ENCODE data around the gene KDM4C. TPM values are rescaled to one million over a fixed set of nuclear protein-coding genes. Genes with fewer than 3 reads are reported as not detected.

Gene KDM4C
- total RNA-seq, 6 donors from 2014 or later: 31.6 to 96.4 (median 41.2) TPM

GRCh38 chr9:7185612-7186011 is 427.8 kb downstream of the KDM4C start:
- Histone ChIP-seq H3K27me3 (no peaks in the 10 kb centered on the region), H3K9me3 (peaks cover 0 to 15% (median 8%) of the 10 kb centered on the region in 4 donors), H3K36me3 (no peaks in the 10 kb centered on the region), H3K4me1 (no peaks in the 10 kb centered on the region), H3K27ac (no peak overlapping the region), H3K4me3 (no peak overlapping the region)
- TF ChIP-seq EP300 (IDR thresholded peaks at IDR 0.05): no peak
- no peak for TF ChIP-seq POLR2AphosphoS5 (IDR thresholded peaks at IDR 0.05)
- ATAC-seq (ENCODE audit: low FRiP score in 2 of 2): no peak
- no peak for DNase-seq

GRCh38 chr9:7186175-7186574 is 428.4 kb downstream of the KDM4C start:
- H3K36me3 ChIP-seq: no peaks in the 10 kb centered on the region
- no peaks in the 10 kb centered on the region for H3K27me3 ChIP-seq
- no peaks in the 10 kb centered on the region for H3K4me1 ChIP-seq
- H3K27ac ChIP-seq: no peak overlapping the region
- no peak for TF ChIP-seq EP300 (IDR thresholded peaks at IDR 0.05)
- TF ChIP-seq CTCF (IDR thresholded peaks at IDR 0.05): peak in 2 of 6 experiments; percentile 21 to 25
- no peak overlapping the region for H3K4me3 ChIP-seq
- H3K9me3 ChIP-seq: peaks cover 0 to 17% (median 8%) of the 10 kb centered on the region in 4 donors
- DNase-seq: no peak
- WGBS, 2 donors: 36 to 70% methylated on average over 1 of the region's 1 CpG
- no peak for ATAC-seq (ENCODE audit: low FRiP score in 2 of 2)

- ATAC-seq (ENCODE audit: low FRiP score in 2 of 2): no peak
These were observed 434.5 kb downstream of the KDM4C start for GRCh38 chr9:7192266-7192665.

GRCh38 chr9:7195526-7195925 is 437.8 kb downstream of the KDM4C start:
- TF ChIP-seq POLR2A (IDR thresholded peaks at IDR 0.05): no peak
- TF ChIP-seq EP300 (IDR thresholded peaks at IDR 0.05): no peak
- TF ChIP-seq POLR2AphosphoS5 (IDR thresholded peaks at IDR 0.05): no peak
- TF ChIP-seq CTCF (IDR thresholded peaks at IDR 0.05): no peak
- H3K9me3 ChIP-seq: peaks cover 0 to 3% (median 0%) of the 10 kb centered on the region in 4 donors
- WGBS, 2 donors: 56 to 75% methylated on average over 2 of the region's 2 CpGs
- DNase-seq (no peak), ATAC-seq (ENCODE audit: low FRiP score in 2 of 2) (no peak)
- H3K4me3 ChIP-seq: no peak overlapping the region
- H3K36me3 ChIP-seq: no peaks in the 10 kb centered on the region
- H3K27me3 ChIP-seq: no peaks in the 10 kb centered on the region
- no peaks in the 10 kb centered on the region for H3K4me1 ChIP-seq
- no peak overlapping the region for H3K27ac ChIP-seq

More at GRCh38 chr9:7192266-7192665, 434.5 kb downstream of the KDM4C start:
- TF ChIP-seq POLR2AphosphoS5 (IDR thresholded peaks at IDR 0.05): no peak
- H3K9me3 ChIP-seq: peaks cover 0 to 12% (median 4%) of the 10 kb centered on the region in 4 donors
- WGBS, 2 donors: 78 to 83% methylated on average over 4 of the region's 4 CpGs
- no peak for DNase-seq
- H3K27me3 ChIP-seq: no peaks in the 10 kb centered on the region
- no peak overlapping the region for H3K4me3 ChIP-seq
- H3K36me3 ChIP-seq: no peaks in the 10 kb centered on the region
- no peak overlapping the region for H3K27ac ChIP-seq
- H3K4me1 ChIP-seq: no peaks in the 10 kb centered on the region

GRCh38 chr9:7196467-7196866 is 438.7 kb downstream of the KDM4C start:
- no peak overlapping the region for H3K4me3 ChIP-seq
- no peaks in the 10 kb centered on the region for H3K4me1 ChIP-seq
- TF ChIP-seq POLR2A (IDR thresholded peaks at IDR 0.05) (no peak), EP300 (IDR thresholded peaks at IDR 0.05) (no peak), POLR2AphosphoS5 (IDR thresholded peaks at IDR 0.05) (no peak), CTCF (IDR thresholded peaks at IDR 0.05) (no peak)
- 78 to 84% methylated on average over 2 of the region's 2 CpGs for WGBS, 2 donors
- ATAC-seq (ENCODE audit: low FRiP score in 2 of 2): no peak
- no peaks in the 10 kb centered on the region for H3K27me3 ChIP-seq
- no peaks in the 10 kb centered on the region for H3K9me3 ChIP-seq
- no peak for DNase-seq
- no peak overlapping the region for H3K27ac ChIP-seq
- no peaks in the 10 kb centered on the region for H3K36me3 ChIP-seq

- WGBS, 2 donors: 86 to 87% methylated on average over 5 of the region's 5 CpGs
- Histone ChIP-seq H3K27me3 (no peaks in the 10 kb centered on the region), H3K4me1 (no peaks in the 10 kb centered on the region), H3K9me3 (no peaks in the 10 kb centered on the region), H3K27ac (no peak overlapping the region), H3K4me3 (no peak overlapping the region), H3K36me3 (no peaks in the 10 kb centered on the region)
- no peak for DNase-seq
- ATAC-seq (ENCODE audit: low FRiP score in 2 of 2): no peak
- no peak for TF ChIP-seq POLR2AphosphoS5 (IDR thresholded peaks at IDR 0.05)
- TF ChIP-seq EP300 (IDR thresholded peaks at IDR 0.05): no peak
- TF ChIP-seq CTCF (IDR thresholded peaks at IDR 0.05): no peak
- no peak for TF ChIP-seq POLR2A (IDR thresholded peaks at IDR 0.05)
These were observed 443.4 kb downstream of the KDM4C start for GRCh38 chr9:7201196-7201595.
